GM12892 (cell line): ENCODE data around the gene TFF1.

Source experiments
- POLR2A ChIP-seq: IDR thresholded peaks from 2 replicates; pipeline ENCODE4 v1.6.1; 2011; ENCODE audit warnings: low read depth, low read length, control low read depth
- POLR2AphosphoS5 ChIP-seq: IDR thresholded peaks from 2 replicates; pipeline ENCODE4 v1.6.1; 2011; ENCODE audit warnings: low read depth, low read length, control low read depth
- TAF1 ChIP-seq: IDR thresholded peaks from 2 replicates; pipeline ENCODE4 v1.6.1; 2011; ENCODE audit warnings: low read depth, mild to moderate bottlenecking, control low read depth, low read length, borderline replicate concordance

GRCh38 chr21:42379426-42380215 lies 13.3 kb upstream of the TFF1 start:
- TF ChIP-seq POLR2A (no peak), POLR2AphosphoS5 (no peak), TAF1 (no peak)
